IPS-NIHi7 (cell line): Measurements from ENCODE around the gene NANS.
"Not testable (repeated sequence)": the region's sequence is repeated elsewhere in the genome, so short reads cannot be mapped to it uniquely, and the experiment has no call there.

Experiments used
- DNase-seq: peaks from one replicate; pipeline ENCODE4 v3.0.0; 2012; ENCODE audit warnings: mixed read lengths; ENCODE audit errors: extremely low spot score

NANS gene, protein sequence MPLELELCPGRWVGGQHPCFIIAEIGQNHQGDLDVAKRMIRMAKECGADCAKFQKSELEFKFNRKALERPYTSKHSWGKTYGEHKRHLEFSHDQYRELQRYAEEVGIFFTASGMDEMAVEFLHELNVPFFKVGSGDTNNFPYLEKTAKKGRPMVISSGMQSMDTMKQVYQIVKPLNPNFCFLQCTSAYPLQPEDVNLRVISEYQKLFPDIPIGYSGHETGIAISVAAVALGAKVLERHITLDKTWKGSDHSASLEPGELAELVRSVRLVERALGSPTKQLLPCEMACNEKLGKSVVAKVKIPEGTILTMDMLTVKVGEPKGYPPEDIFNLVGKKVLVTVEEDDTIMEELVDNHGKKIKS

GRCh38 chr9:98056269-98057137 lies at the start of gene NANS:
NANS (plus strand) TSS chr9:98056732; CDS start chr9:98056809, 77 bp downstream.
- peak; percentile 99 for DNase-seq

- DNase-seq = no peak
These were observed 49.1 kb upstream of the NANS start for GRCh38 chr9:98007251-98007928.

- no peak for DNase-seq
These were observed 47.8 kb upstream of the NANS start for GRCh38 chr9:98008764-98009163.

GRCh38 chr9:98009437-98009836 lies 47.1 kb upstream of the NANS start:
- DNase-seq = no peak

GRCh38 chr9:98009936-98010335 lies 46.6 kb upstream of the NANS start:
- DNase-seq = no peak

GRCh38 chr9:98010445-98010844 lies 46.1 kb upstream of the NANS start:
- DNase-seq = peak; percentile 54

GRCh38 chr9:98011122-98011521 lies 45.4 kb upstream of the NANS start:
- DNase-seq = no peak

GRCh38 chr9:98016137-98016680 lies 40.3 kb upstream of the NANS start:
- no peak for DNase-seq

DNA sequence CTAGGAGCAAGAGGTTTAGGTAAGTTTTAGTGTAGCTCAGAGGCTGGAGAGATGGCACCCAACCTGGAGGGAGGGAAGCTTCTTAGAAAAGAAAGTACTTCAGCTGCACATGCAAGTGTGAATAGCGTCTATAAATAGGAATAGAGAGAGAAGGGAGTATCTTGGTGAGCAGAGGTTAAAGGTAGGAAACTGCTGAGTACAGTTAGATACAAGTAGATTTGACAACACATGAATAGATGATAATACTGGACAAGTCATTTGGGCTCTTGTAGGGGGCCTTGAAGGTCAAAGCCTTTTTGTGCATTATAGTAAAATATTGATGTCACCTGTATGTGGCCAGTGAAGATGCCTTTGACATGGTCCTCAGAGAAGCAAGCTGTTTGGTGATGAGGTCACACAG lies 39.2 kb upstream of the NANS start:
- no peak for DNase-seq

GRCh38 chr9:98018347-98018746 lies 38.2 kb upstream of the NANS start:
- no peak for DNase-seq

DNA sequence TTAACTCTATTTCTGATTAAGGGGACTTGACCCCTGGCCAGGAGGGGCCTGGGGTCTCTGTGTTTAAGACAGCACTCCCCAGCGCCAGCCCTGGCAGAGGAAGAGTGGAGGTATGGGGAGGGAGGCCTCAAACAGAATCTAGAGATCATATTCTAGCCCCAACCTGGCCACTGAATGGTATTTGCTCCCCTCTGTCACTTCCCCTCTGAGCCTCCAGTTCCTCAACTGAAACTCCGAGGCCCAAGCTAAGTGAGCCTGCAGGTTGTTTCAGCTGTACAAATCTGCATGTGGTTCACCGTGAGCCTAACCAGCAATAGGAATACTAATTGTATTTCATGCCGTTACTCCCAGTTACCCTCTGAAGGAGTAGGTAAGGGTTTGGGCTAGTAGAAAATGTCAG lies 37.4 kb upstream of the NANS start:
- no peak for DNase-seq

DNA sequence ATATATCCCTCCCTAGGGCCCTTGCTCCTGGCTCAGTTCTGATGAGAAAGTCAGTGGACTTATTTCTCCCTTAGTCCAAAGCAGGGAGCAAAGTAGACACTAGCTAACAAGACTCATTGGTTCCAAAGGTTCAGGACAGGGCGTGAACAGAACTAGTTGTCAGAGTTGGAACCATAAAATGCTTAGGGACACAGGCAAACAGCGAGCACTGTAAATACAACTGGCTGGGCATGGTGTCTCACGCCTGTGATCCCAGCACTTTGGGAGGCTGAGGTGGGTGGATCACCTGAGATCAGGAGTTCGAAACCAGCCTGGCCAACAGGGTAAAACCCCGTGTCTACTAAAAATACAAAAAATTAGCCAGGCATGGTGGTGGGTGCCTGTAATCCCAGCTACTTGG lies 36.7 kb upstream of the NANS start:
- DNase-seq = not testable (repeated sequence)

DNA sequence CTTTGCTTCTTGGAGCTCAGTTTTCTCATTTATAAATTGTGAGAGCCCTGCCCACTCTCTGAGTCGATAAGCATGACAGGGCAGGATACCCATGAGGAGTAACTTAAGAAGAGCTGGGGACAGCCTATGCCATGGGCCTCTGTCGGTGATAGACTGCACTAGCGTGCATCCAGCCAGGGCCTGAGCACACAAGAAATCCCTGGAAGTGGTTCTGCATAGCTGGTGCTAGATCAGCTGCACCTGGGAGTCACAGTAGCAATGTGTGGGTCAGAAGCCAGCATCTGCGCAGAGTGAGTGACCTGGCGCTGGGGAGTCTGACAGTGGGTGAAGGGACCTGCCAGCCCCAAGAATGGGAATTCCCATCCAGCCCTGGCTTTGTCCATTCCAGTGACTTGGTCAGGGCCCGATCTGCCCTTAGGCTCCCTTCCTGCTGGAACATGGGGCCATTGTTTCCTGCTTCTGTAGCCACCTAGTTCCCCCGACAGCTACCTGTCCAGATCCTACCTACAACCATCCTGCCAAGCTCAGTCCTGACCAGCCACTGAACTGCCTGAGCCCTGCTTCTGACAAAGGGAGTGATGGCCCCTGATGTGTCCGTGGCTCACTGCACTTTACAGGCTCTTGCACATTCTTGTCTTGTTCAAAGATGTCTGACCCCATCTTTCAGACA lies 35.9 kb upstream of the NANS start:
- no peak for DNase-seq

DNA sequence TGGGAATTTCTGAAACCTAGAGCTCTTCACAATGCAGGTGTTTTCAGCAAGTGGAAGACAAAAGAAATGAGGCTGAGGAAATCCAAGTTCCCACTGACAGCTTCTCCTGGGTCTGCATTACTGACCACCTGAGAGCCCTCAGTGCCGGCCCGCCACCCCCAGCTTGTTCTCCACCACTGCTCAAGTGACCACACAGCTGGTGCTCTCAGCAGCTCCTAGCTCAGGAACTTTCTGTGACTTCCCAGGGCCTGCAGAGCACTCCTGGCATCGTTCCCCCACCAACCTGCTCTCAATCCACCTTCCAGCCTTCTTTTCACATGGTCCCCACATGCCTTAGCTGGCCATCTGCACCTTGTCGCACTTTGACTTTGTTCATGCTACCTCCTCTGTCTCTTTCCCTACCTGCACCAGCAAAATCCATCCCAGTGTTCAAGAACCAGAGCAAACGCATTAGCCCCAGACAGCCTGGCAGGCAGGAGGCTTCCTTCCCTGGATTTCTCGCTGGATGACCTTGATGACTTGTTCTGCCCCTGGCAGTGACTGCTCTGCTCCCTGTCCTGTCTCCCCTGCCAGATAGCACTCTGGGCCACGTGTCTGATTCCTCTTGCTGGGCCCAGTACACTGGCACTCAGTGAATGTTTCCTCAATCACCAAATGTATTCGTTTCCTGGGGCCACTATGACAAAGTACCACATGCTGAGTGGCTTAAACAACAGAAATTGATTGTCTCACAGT lies 35.1 kb upstream of the NANS start:
- no peak for DNase-seq

- DNase-seq = no peak
These were observed 34.1 kb upstream of the NANS start for GRCh38 chr9:98022447-98022846.

- DNase-seq = no peak
These were observed 31.8 kb upstream of the NANS start for GRCh38 chr9:98024702-98025101.

DNA sequence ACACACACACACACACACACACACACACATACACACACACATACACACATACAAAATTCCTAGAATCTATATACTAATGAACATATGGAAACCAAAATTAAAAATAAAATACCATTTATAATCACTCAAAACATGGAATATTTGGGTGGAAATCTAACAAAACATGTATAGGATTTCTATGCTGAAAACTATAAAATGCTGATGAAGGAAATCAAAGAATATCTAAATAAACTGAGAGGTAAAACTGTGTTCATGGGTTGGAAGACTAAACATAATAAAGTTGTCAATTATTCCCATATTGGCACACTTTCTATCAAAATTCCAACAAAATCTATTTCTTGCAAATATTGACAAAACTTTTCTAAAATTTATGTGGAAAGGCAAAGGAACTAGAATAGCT lies 25.4 kb upstream of the NANS start:
- no peak for DNase-seq

- no peak for DNase-seq
These were observed 24.6 kb upstream of the NANS start for GRCh38 chr9:98031935-98032334.

GRCh38 chr9:98034593-98035546 lies 21.7 kb upstream of the NANS start:
- peak; percentile 89 for DNase-seq

GRCh38 chr9:98037357-98037756 lies 19.2 kb upstream of the NANS start:
- no peak for DNase-seq
